Fibroblast of lung (primary cell): ENCODE data around the gene DLG5.

Experiments used
- EZH2 ChIP-seq: IDR thresholded peaks from 2 replicates; pipeline ENCODE4 v1.5.1; 2012; ENCODE audit warnings: low read length, control low read depth, mild to moderate bottlenecking; ENCODE audit errors: missing control alignments
- TF ChIP-seq, protein P1 (sequence below), 2 donors: IDR thresholded peaks in 1 of 2; conservative IDR thresholded peaks in 1 of 2; 1 replicate in 1 of 2; 2 replicates in 1 of 2; pipeline ENCODE4 v1.5.1; 2011 to 2012; ENCODE audit warnings: low read length in 2 of 2, control low read depth in 1 of 2, inconsistent platforms in 1 of 2, low read depth in 1 of 2, mild to moderate bottlenecking in 1 of 2

DNA sequence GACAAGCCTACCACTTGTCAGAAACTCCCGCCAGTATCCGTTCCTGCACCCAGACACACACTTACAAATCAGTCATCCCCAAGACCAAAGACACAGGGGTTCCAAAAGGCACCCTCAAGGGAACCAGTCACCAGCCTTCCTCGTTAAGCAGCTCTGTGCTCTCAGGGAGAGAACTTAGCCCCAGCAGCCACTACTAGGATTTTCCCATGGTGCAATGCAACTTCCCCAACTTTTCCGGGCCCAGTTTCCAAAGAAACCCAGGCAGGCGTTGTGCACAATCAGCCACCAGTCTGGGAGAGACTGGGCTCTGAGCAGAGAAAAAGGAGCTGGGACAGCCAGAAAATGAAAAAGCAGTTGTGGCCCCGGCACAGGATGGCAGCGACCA, 1.2 kb downstream of the DLG5 start:
- TF ChIP-seq, protein P1, sequence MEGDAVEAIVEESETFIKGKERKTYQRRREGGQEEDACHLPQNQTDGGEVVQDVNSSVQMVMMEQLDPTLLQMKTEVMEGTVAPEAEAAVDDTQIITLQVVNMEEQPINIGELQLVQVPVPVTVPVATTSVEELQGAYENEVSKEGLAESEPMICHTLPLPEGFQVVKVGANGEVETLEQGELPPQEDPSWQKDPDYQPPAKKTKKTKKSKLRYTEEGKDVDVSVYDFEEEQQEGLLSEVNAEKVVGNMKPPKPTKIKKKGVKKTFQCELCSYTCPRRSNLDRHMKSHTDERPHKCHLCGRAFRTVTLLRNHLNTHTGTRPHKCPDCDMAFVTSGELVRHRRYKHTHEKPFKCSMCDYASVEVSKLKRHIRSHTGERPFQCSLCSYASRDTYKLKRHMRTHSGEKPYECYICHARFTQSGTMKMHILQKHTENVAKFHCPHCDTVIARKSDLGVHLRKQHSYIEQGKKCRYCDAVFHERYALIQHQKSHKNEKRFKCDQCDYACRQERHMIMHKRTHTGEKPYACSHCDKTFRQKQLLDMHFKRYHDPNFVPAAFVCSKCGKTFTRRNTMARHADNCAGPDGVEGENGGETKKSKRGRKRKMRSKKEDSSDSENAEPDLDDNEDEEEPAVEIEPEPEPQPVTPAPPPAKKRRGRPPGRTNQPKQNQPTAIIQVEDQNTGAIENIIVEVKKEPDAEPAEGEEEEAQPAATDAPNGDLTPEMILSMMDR (conservative IDR thresholded peaks at IDR 0.05 in 1 of 2, IDR thresholded peaks at IDR 0.05 in 1 of 2; ENCODE audit: low read depth in 1 of 2, low read length in 2 of 2) = no peak
- TF ChIP-seq EZH2 = no peak
